Thyroid gland (tissue), 4 donors: ENCODE results near the gene ADAMTS14. TPM values are rescaled to one million over a fixed set of nuclear protein-coding genes. Genes with fewer than 3 reads are reported as not detected.

Source experiments
- DNase-seq, 2 donors: peaks; one replicate each; pipeline ENCODE4 v3.0.0-alpha.2; 2019
- H3K27ac ChIP-seq, 3 donors: fragments of 200-600 bp; sonication (generic); 1 replicate in 2 of 3; 2 replicates in 1 of 3; pipeline ENCODE4 v1.5.1; 2016 to 2019; ENCODE audit warnings: mild to moderate bottlenecking in 1 of 3, moderate library complexity in 1 of 3
- H3K27me3 ChIP-seq: fragments of 200-600 bp; sonication (generic); one replicate; pipeline ENCODE4 v1.5.1; 2019
- H3K36me3 ChIP-seq, 2 donors: fragments of 200-600 bp; sonication (generic); one replicate each; pipeline ENCODE4 v1.5.1; 2016 to 2019
- H3K4me1 ChIP-seq, 2 donors: fragments of 200-600 bp; sonication (generic); one replicate each; pipeline ENCODE4 v1.5.1; 2017 to 2019
- H3K4me3 ChIP-seq, 3 donors: fragments of 200-600 bp; sonication (generic); replicated peaks in 1 of 3; 1 replicate in 2 of 3; 2 replicates in 1 of 3; pipeline ENCODE4 v1.5.1; 2016; ENCODE audit warnings: mild to moderate bottlenecking in 1 of 3
- H3K9me3 ChIP-seq: fragments of 200-600 bp; sonication (generic); one replicate; pipeline ENCODE4 v1.5.1; 2017
- POLR2A ChIP-seq, 2 donors: fragments of 450-650 bp; IDR thresholded peaks; one replicate each; pipeline ENCODE4 v1.6.1; 2017; ENCODE audit warnings: antibody characterized with exemption in 2 of 2, mild to moderate bottlenecking in 2 of 2, moderate library complexity in 1 of 2
- WGBS, 2 donors: methylation state at CpG; one replicate each; pipeline ENCODE4 v1.1.5; 2017; 5-methylcytosine and 5-hydroxymethylcytosine counted together
- intact Hi-C: fragments of 100-400 bp; cut with DNase I; formaldehyde crosslinking; loops from one replicate; pipeline ENCODE4 v1.15.1; 2023
- total RNA-seq, 4 donors: library from RNA; depleted of rRNA; stranded (reverse); fragments of >200 nt; gene quantifications; one replicate each; pipeline ENCODE4 v1.2.3, GENCODE V29; 2016
- TF ChIP-seq, protein P1 (sequence below), 6 experiments: fragments of 200-600 bp in 3 of 6; fragments of 450-650 bp in 3 of 6; sonication (generic) in 3 of 6; IDR thresholded peaks; one replicate each; pipeline ENCODE4 v1.5.1; 2016 to 2019; ENCODE audit warnings: antibody characterized with exemption in 6 of 6, mild to moderate bottlenecking in 2 of 6, inconsistent platforms in 1 of 6, moderate library complexity in 1 of 6

ADAMTS14 gene
- total RNA-seq, 4 donors from 2014 or later, result not detected

DNA sequence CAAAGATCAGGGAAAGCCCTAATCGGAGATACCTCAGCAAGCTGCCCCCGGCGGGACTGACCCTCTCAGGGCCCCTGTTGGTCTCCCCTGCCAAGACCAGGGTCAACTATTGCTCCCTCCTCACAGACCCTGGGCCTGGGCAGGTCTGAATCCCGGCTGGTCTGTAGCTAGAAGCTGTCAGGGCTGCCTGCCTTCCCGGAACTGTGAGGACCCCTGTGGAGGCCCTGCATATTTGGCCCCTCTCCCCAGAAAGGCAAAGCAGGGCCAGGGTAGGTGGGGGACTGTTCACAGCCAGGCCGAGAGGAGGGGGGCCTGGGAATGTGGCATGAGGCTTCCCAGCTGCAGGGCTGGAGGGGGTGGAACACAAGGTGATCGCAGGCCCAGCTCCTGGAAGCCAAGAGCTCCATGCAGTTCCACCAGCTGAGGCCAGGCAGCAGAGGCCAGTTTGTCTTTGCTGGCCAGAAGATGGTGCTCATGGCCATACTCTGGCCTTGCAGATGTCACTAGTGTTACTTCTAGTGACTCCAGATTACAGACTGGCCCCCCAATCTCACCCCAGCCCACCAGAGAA lies 88.8 kb downstream of the ADAMTS14 start:
- no peak overlapping the region for H3K4me3 ChIP-seq
- peaks cover 5 to 15% of the 10 kb centered on the region in 2 donors for H3K4me1 ChIP-seq
- H3K9me3 ChIP-seq, result no peaks in the 10 kb centered on the region
- H3K27me3 ChIP-seq, result no peaks in the 10 kb centered on the region
- no peak overlapping the region for H3K27ac ChIP-seq
- DNase-seq, result no peak
- H3K36me3 ChIP-seq, result no peaks in the 10 kb centered on the region
- intact Hi-C loops, result loop anchor here (5.0 kb wide), 1 partner anchor 199 kb away; no protein-coding TSS in a partner anchor
- 83 to 85% methylated on average over 6 of the region's 7 CpGs for WGBS, 2 donors
- TF ChIP-seq POLR2A (IDR thresholded peaks at IDR 0.05), result no peak
- TF ChIP-seq, protein P1, sequence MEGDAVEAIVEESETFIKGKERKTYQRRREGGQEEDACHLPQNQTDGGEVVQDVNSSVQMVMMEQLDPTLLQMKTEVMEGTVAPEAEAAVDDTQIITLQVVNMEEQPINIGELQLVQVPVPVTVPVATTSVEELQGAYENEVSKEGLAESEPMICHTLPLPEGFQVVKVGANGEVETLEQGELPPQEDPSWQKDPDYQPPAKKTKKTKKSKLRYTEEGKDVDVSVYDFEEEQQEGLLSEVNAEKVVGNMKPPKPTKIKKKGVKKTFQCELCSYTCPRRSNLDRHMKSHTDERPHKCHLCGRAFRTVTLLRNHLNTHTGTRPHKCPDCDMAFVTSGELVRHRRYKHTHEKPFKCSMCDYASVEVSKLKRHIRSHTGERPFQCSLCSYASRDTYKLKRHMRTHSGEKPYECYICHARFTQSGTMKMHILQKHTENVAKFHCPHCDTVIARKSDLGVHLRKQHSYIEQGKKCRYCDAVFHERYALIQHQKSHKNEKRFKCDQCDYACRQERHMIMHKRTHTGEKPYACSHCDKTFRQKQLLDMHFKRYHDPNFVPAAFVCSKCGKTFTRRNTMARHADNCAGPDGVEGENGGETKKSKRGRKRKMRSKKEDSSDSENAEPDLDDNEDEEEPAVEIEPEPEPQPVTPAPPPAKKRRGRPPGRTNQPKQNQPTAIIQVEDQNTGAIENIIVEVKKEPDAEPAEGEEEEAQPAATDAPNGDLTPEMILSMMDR (IDR thresholded peaks at IDR 0.05), result peak in 1 of 6 experiments; percentile 12

DNA sequence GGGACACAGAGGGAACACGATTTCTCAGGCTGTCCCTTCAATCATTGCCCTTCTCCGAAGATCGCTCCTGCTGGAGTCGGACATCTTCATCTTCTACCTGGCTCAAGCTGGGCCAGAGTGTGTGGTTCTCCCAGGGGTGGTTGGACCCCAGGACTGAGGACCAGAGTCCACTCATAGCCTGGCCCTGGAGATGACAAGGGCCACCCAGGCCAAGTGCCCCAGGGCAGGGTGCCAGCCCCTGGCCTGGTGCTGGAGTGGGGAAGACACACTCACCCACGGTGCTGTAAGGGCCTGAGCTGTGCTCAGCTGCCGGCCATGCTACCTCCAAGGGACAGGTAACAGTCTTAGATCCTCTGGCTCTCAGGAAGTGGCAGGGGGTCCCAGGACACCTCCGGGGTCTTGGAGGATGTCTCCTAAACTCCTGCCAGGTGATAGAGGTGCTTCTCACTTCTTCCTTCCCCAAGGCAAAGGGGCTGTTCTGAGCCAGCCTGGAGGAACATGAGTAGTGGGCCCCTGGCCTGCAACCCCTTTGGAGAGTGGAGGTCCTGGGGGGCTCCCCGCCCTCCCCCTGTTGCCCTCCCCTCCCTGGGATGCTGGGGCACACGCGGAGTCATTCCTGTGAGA lies 89.5 kb downstream of the ADAMTS14 start:
- Histone ChIP-seq H3K4me1 (peaks cover 5 to 15% of the 10 kb centered on the region in 2 donors), H3K4me3 (no peak overlapping the region), H3K9me3 (no peaks in the 10 kb centered on the region), H3K36me3 (no peaks in the 10 kb centered on the region), H3K27me3 (no peaks in the 10 kb centered on the region), H3K27ac (no peak overlapping the region)
- DNase-seq, result peak; percentile 36 to 46
- intact Hi-C loops, result loop anchor here (5.0 kb wide), 1 partner anchor 200 kb away; no protein-coding TSS in a partner anchor
- TF ChIP-seq, protein P1 (IDR thresholded peaks at IDR 0.05), result no peak
- TF ChIP-seq POLR2A (IDR thresholded peaks at IDR 0.05), result no peak
- 78 to 92% methylated on average over 7 to 10 of the region's 10 CpGs for WGBS, 2 donors

DNA sequence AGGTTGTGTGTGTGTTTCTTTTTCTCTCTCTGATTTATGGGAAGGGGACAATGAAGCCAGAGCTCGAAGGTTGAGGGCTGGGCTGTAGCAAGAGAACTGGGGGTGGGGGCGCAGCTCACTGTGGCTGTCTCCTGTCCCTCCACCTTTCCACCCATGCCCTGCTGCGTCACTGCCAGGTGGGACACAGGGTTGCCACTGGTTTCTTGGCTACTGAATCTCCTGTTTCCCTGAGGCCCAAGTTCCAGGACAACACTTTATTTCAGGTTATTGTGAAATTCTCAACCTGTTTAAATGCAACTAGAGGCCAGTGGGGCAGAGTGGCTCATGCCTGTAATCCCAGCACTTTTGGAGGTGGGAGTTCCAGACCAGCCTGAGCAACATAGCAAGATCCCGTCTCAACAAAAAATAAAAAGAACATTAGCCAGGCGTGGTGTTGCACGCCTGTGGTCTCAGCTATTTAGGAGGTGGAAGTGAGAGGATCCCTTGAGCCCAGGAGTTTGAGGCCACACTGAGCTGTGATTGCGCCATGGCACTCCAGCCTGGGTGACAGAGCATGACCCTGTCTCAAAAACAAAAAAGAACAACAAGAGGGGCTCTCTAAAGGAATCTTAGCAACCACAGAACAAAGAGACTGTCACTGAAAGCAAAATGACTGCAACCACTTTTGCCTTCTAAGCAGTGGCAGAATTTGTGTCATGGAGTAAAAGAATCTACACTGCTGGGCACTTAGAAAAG lies 90.3 kb downstream of the ADAMTS14 start:
- intact Hi-C loops, result loop anchor here (5.0 kb wide), 1 partner anchor 200 kb away; no protein-coding TSS in a partner anchor
- no peak overlapping the region for H3K27ac ChIP-seq
- DNase-seq, result peak; percentile 35 to 50
- no peaks in the 10 kb centered on the region for H3K36me3 ChIP-seq
- peaks cover 5 to 15% of the 10 kb centered on the region in 2 donors for H3K4me1 ChIP-seq
- no peak for TF ChIP-seq POLR2A (IDR thresholded peaks at IDR 0.05)
- TF ChIP-seq, protein P1 (IDR thresholded peaks at IDR 0.05), result no peak
- 81 to 85% methylated on average over 7 of the region's 7 CpGs for WGBS, 2 donors
- no peaks in the 10 kb centered on the region for H3K27me3 ChIP-seq
- H3K4me3 ChIP-seq, result no peak overlapping the region
- H3K9me3 ChIP-seq, result no peaks in the 10 kb centered on the region

DNA sequence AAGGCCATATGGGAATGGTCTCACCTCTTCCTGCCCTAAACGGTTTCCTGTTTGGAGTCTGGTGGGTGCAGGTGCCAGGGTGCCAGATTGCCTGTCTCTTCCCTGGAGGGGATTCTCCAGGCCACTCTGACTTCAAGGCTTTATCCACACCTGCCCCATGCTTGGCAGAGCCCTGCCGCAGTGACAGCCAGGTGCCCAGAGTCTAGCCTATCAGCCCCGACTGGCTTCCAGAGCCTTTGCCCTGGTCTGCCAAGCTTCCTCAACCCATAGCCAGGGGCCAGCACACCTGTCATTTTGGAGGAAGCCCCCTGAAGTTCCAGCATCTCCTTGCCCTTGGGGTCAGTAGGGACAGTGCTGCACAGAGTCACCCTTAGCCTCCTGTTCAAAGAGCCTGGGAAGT lies 91.3 kb downstream of the ADAMTS14 start:
- H3K27me3 ChIP-seq, result no peaks in the 10 kb centered on the region
- TF ChIP-seq, protein P1 (IDR thresholded peaks at IDR 0.05), result no peak
- TF ChIP-seq POLR2A (IDR thresholded peaks at IDR 0.05), result no peak
- no peak for DNase-seq
- no peak overlapping the region for H3K4me3 ChIP-seq
- WGBS, 2 donors, result 86% methylated on average over 1 to 3 of the region's 3 CpGs
- H3K4me1 ChIP-seq, result peaks cover 5 to 15% of the 10 kb centered on the region in 2 donors
- no peaks in the 10 kb centered on the region for H3K9me3 ChIP-seq
- intact Hi-C loops, result loop anchor here (5.0 kb wide), 1 partner anchor 201 kb away; no protein-coding TSS in a partner anchor
- H3K27ac ChIP-seq, result no peak overlapping the region
- H3K36me3 ChIP-seq, result no peaks in the 10 kb centered on the region
